GM18909 (cell line): Measurements from ENCODE around the gene FERMT1.
"Not testable (repeated sequence)": the region's sequence is repeated elsewhere in the genome, so short reads cannot be mapped to it uniquely, and the experiment has no call there.

Experiments
- ATAC-seq: cut with Tn5 transposase; IDR thresholded peaks from one replicate; pipeline ENCODE4 v1.9.1; 2021; ENCODE audit warnings: mild to moderate bottlenecking; ENCODE audit not compliant: unreplicated experiment, poor library complexity

The FERMT1 gene

GRCh38 chr20:6045566-6045965, 77.3 kb downstream of the FERMT1 start:
- ATAC-seq = no peak

GRCh38 chr20:6044115-6044514, 78.7 kb downstream of the FERMT1 start:
- ATAC-seq = no peak

- ATAC-seq = no peak
Measured at GRCh38 chr20:6041808-6042265, 81.0 kb downstream of the FERMT1 start.

GRCh38 chr20:6040958-6041807, 81.6 kb downstream of the FERMT1 start:
- ATAC-seq = no peak

- no peak for ATAC-seq
Measured at GRCh38 chr20:6040540-6040939, 82.3 kb downstream of the FERMT1 start.

GRCh38 chr20:6039766-6040165, 83.1 kb downstream of the FERMT1 start:
- no peak for ATAC-seq

- no peak for ATAC-seq
Measured at GRCh38 chr20:6038256-6038655, 84.6 kb downstream of the FERMT1 start.

- ATAC-seq = no peak
Measured at GRCh38 chr20:6037082-6037481, 85.7 kb downstream of the FERMT1 start.

GRCh38 chr20:6036213-6036612, 86.6 kb downstream of the FERMT1 start:
- ATAC-seq = no peak

GRCh38 chr20:6034134-6034969, 88.5 kb downstream of the FERMT1 start:
- ATAC-seq = no peak

GRCh38 chr20:6032907-6033306, 89.9 kb downstream of the FERMT1 start:
- not testable (repeated sequence) for ATAC-seq

GRCh38 chr20:6030453-6031080, 92.3 kb downstream of the FERMT1 start:
- no peak for ATAC-seq

- no peak for ATAC-seq
Measured at GRCh38 chr20:6029538-6029937, 93.3 kb downstream of the FERMT1 start.

- no peak for ATAC-seq
Measured at GRCh38 chr20:6028818-6029217, 94.0 kb downstream of the FERMT1 start.

GRCh38 chr20:6026051-6026450, 96.8 kb downstream of the FERMT1 start:
- ATAC-seq = no peak
